Ishikawa (cell line): ENCODE data around the gene MRGPRF.

ENCODE experiments used
- CEBPB ChIP-seq: IDR thresholded peaks from 2 replicates; pipeline ENCODE4 v1.6.1; 2012
- EP300 ChIP-seq: IDR thresholded peaks from 2 replicates; pipeline ENCODE4 v1.6.1; 2012; ENCODE audit warnings: borderline replicate concordance
- FOXM1 ChIP-seq: IDR thresholded peaks from 2 replicates; pipeline ENCODE4 v1.6.1; 2012; ENCODE audit warnings: low read depth, borderline replicate concordance
- MAX ChIP-seq: IDR thresholded peaks from 2 replicates; pipeline ENCODE4 v1.6.1; 2012
- RAD21 ChIP-seq: IDR thresholded peaks from 2 replicates; pipeline ENCODE4 v1.6.1; 2012; ENCODE audit warnings: low read depth
- REST ChIP-seq: IDR thresholded peaks from 2 replicates; pipeline ENCODE4 v1.6.1; 2012; ENCODE audit warnings: low read depth, mild to moderate bottlenecking
- TAF1 ChIP-seq: IDR thresholded peaks from 2 replicates; pipeline ENCODE4 v1.6.1; 2012; ENCODE audit warnings: low read depth, mild to moderate bottlenecking
- TCF12 ChIP-seq: IDR thresholded peaks from 2 replicates; pipeline ENCODE4 v1.6.1; 2012; ENCODE audit warnings: low read depth
- TEAD4 ChIP-seq: IDR thresholded peaks from 2 replicates; pipeline ENCODE4 v1.6.1; 2012
- USF1 ChIP-seq: IDR thresholded peaks from 2 replicates; pipeline ENCODE4 v1.6.1; 2012
- YY1 ChIP-seq: IDR thresholded peaks from 2 replicates; pipeline ENCODE4 v1.6.1; 2012; ENCODE audit warnings: low read depth
- ZBTB7A ChIP-seq: IDR thresholded peaks from 2 replicates; pipeline ENCODE4 v1.6.1; 2012; ENCODE audit warnings: low read depth

GRCh38 chr11:69002110-69002569 is 10.9 kb downstream of the MRGPRF start:
- no peak for TF ChIP-seq MAX
- no peak for TF ChIP-seq RAD21
- no peak for TF ChIP-seq YY1
- no peak for TF ChIP-seq TCF12
- TF ChIP-seq CEBPB: no peak
- TF ChIP-seq EP300: no peak
- no peak for TF ChIP-seq TEAD4
- no peak for TF ChIP-seq FOXM1
- TF ChIP-seq USF1: no peak
- TF ChIP-seq TAF1: no peak
- no peak for TF ChIP-seq ZBTB7A
- TF ChIP-seq REST: no peak
